OCI-LY7 (cell line): ENCODE measurements around the gene FUT2. TPM values are rescaled to one million over a fixed set of nuclear protein-coding genes. Genes with fewer than 3 reads are reported as not detected.

Experiments used
- BruUV-seq: library from RNA; stranded (reverse); fragments of 400-500 nt; replicated peaks from 2 replicates; lab custom pipeline; 2021; lab: Mats Ljungman, UMichigan
- CTCF ChIA-PET: fragments of 300-600 bp; sonication (Branson Sonifier 250); formaldehyde crosslinking; loops from one replicate; lab custom pipeline; 2022; ENCODE audit warnings: antibody characterized with exemption; ENCODE audit not compliant: unreplicated experiment; lab: Charles Lee
- POLR2A ChIA-PET: fragments of 300-600 bp; sonication (Branson Sonifier 250); formaldehyde crosslinking; loops from one replicate; lab custom pipeline; 2022; ENCODE audit warnings: antibody characterized with exemption; lab: Charles Lee
- DNase-seq: peaks from one replicate; pipeline ENCODE4 v3.0.0-alpha.2; 2015; ENCODE audit warnings: low spot score
- H2AFZ ChIP-seq: fragments of 200-600 bp; sonication (generic), shearing (Covaris generic); 2 replicates; pipeline ENCODE4 v1.6.1; 2014; ENCODE audit warnings: mild to moderate bottlenecking, antibody characterized with exemption, low read length, moderate library complexity
- H3K27ac ChIP-seq: fragments of 200-600 bp; sonication (generic); 2 replicates; pipeline ENCODE4 v1.5.1; 2014; ENCODE audit warnings: mixed run types, low read depth, mild to moderate bottlenecking, moderate library complexity, low read length, inconsistent platforms; ENCODE audit not compliant: poor library complexity, severe bottlenecking
- H3K36me3 ChIP-seq: fragments of 200-600 bp; sonication (generic); 2 replicates; pipeline ENCODE4 v1.6.1; 2014; ENCODE audit warnings: mild to moderate bottlenecking, antibody characterized with exemption, low read length, moderate library complexity, mixed read lengths; ENCODE audit not compliant: insufficient read depth
- H3K4me1 ChIP-seq: fragments of 200-600 bp; sonication (generic); 2 replicates; pipeline ENCODE4 v1.5.1; 2014; ENCODE audit warnings: mild to moderate bottlenecking, low read length; ENCODE audit not compliant: insufficient read depth, poor library complexity, severe bottlenecking
- H3K4me2 ChIP-seq: fragments of 200-600 bp; sonication (generic); 2 replicates; pipeline ENCODE4 v1.6.1; 2014; ENCODE audit warnings: mild to moderate bottlenecking, low read length
- H3K4me3 ChIP-seq: fragments of 200-600 bp; sonication (generic); 2 replicates; pipeline ENCODE4 v1.5.1; 2014; ENCODE audit warnings: mild to moderate bottlenecking, low read depth, low read length; ENCODE audit not compliant: poor library complexity, severe bottlenecking
- H3K79me2 ChIP-seq: fragments of 200-600 bp; sonication (generic); 2 replicates; pipeline ENCODE4 v1.6.1; 2016; ENCODE audit warnings: low read depth, mild to moderate bottlenecking, low read length, moderate library complexity, mixed read lengths; ENCODE audit not compliant: insufficient read depth
- H3K9me2 ChIP-seq: fragments of 200-600 bp; sonication (generic); 2 replicates; pipeline ENCODE4 v1.6.1; 2016; ENCODE audit warnings: mild to moderate bottlenecking, low read length, mixed read lengths; ENCODE audit not compliant: insufficient read depth
- H3K9me3 ChIP-seq: fragments of 200-600 bp; sonication (generic); 2 replicates; pipeline ENCODE4 v1.6.1; 2014; ENCODE audit warnings: mild to moderate bottlenecking, mixed run types, low read length, mixed read lengths
- H4K20me1 ChIP-seq: fragments of 200-600 bp; sonication (generic); 2 replicates; pipeline ENCODE4 v1.6.1; 2014; ENCODE audit warnings: mild to moderate bottlenecking, antibody characterized with exemption, low read length, moderate library complexity, mixed read lengths; ENCODE audit not compliant: insufficient read depth
- CTCF ChIP-seq: fragments of 200-600 bp; sonication (generic); conservative IDR thresholded peaks from 2 replicates; pipeline ENCODE4 v1.5.1; 2014; ENCODE audit warnings: mild to moderate bottlenecking, antibody characterized with exemption, low read length, moderate library complexity, mixed read lengths
- EZH2phosphoT487 ChIP-seq: fragments of 200-600 bp; sonication (generic); IDR thresholded peaks from 2 replicates; pipeline ENCODE4 v1.6.1; 2018; ENCODE audit warnings: low read depth, borderline replicate concordance, mild to moderate bottlenecking, mixed run types, antibody characterized with exemption, low read length, moderate library complexity, mixed read lengths
- intact Hi-C: fragments of 100-400 bp; cut with micrococcal nuclease; formaldehyde crosslinking; loops from one replicate; pipeline ENCODE4 v1.10.0; 2022; ENCODE audit not compliant: unreplicated experiment
- total RNA-seq, 2 experiments: library from RNA; depleted of rRNA in 1 of 2; stranded (reverse); fragments of >200 nt in 1 of 2; shearing (Covaris generic) in 1 of 2; gene quantifications; 2 replicates each; pipeline ENCODE4 v1.2.3, GENCODE V29; 2014 to 2022

Gene FUT2
- total RNA-seq, 2 experiments from 2014 or later, result not detected

GRCh38 chr19:48735031-48735615, 39.4 kb downstream of the FUT2 start:
- TF ChIP-seq EZH2phosphoT487 (no peak), CTCF (no peak)
- BruUV-seq, result no TSS peak
- Histone ChIP-seq H3K4me2 (no peak overlapping the region), H3K27ac (no peak overlapping the region), H3K9me3 (no peaks in the 10 kb centered on the region), H3K79me2 (no peaks in the 10 kb centered on the region), H3K36me3 (no peaks in the 10 kb centered on the region), H3K4me3 (no peak overlapping the region), H3K4me1 (peaks cover 5% of the 10 kb centered on the region), H2AFZ (no peak overlapping the region), H4K20me1 (no peaks in the 10 kb centered on the region), H3K9me2 (no peaks in the 10 kb centered on the region)
- DNase-seq, result no peak
- CTCF ChIA-PET, result no interaction called here
- intact Hi-C loops, result loop anchor here (5.0 kb wide), 1 partner anchor 88 kb away; the partner anchor contains the start of gene CA11
- POLR2A ChIA-PET, result no interaction called here

DNA sequence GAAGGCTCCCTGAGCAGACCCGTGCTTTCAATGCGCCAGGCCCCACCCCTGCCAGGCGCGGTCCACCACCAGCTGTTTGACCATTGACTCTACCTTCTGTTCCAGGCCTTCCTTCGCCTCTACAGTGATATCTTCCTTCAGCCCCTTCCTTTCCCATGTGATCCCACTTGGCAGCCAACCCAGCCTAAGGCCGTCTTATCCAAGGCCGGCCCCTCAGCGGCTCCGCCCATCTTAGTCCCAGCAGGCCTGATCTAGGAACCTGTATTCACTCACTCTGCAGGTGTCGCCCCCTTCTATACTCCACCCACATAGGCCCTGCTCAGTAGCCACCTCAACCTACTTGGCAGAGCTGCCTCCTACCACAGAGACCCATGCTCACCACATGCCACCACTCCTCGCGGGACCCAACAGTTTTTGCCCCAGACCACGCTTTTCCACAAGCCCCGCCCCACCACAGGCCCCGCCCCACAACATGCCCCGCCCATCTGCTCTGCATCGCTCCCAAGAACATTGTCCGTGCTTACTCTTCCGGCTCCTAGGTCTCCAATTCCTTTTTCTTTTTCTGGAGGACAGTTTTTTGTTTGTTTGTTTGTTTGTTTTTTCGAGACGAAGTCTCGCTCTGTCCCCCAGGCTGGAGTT, 41.7 kb downstream of the FUT2 start:
- no peak overlapping the region for H3K27ac ChIP-seq
- H3K79me2 ChIP-seq, result no peaks in the 10 kb centered on the region
- H4K20me1 ChIP-seq, result no peaks in the 10 kb centered on the region
- H2AFZ ChIP-seq, result no peak overlapping the region
- H3K4me1 ChIP-seq, result peaks cover 20% of the 10 kb centered on the region
- no peak overlapping the region for H3K4me3 ChIP-seq
- TF ChIP-seq CTCF, result no peak
- TF ChIP-seq EZH2phosphoT487, result no peak
- intact Hi-C loops, result loop anchor here (5.0 kb wide), 1 partner anchor 90 kb away; the partner anchor contains the start of gene CA11
- CTCF ChIA-PET, result interaction anchor here (0.7 kb wide), 1 partner anchor 282 kb away, joined by 3 read pairs; no protein-coding TSS in a partner anchor
- no peaks in the 10 kb centered on the region for H3K36me3 ChIP-seq
- DNase-seq, result no peak
- POLR2A ChIA-PET, result interaction anchor here (0.5 kb wide), 1 partner anchor 104 kb away, joined by 6 read pairs; no protein-coding TSS in a partner anchor
- no peak overlapping the region for H3K4me2 ChIP-seq
- no peaks in the 10 kb centered on the region for H3K9me2 ChIP-seq
- BruUV-seq, result no TSS peak
- no peaks in the 10 kb centered on the region for H3K9me3 ChIP-seq
